GM12878 (cell line): ENCODE results near the gene ANKRD55. TPM values are rescaled to one million over a fixed set of nuclear protein-coding genes. Genes with fewer than 3 reads are reported as not detected.

Experiments
- BMI1 ChIP-seq: fragments of 450-650 bp; IDR thresholded peaks from 2 replicates; pipeline ENCODE4 v1.6.1; 2016; ENCODE audit warnings: mild to moderate bottlenecking, moderate library complexity, borderline replicate concordance
- CBX3 ChIP-seq: fragments of 200-600 bp; sonication (generic); IDR thresholded peaks from 2 replicates; pipeline ENCODE4 v1.6.1; 2016; ENCODE audit warnings: low read depth, borderline replicate concordance
- CREM ChIP-seq: IDR thresholded peaks from 2 replicates; pipeline ENCODE4 v1.6.1; 2014; ENCODE audit warnings: antibody characterized with exemption, low read depth
- MAX ChIP-seq: IDR thresholded peaks from 2 replicates; pipeline ENCODE4 v1.6.1; 2012; ENCODE audit warnings: low read depth, low read length, improper control_type of control experiment
- MXI1 ChIP-seq: fragments of 150-350 bp; IDR thresholded peaks from 2 replicates; pipeline ENCODE4 v1.6.1; 2011; ENCODE audit warnings: low read depth, mild to moderate bottlenecking, inconsistent platforms, low read length, improper control_type of control experiment
- PAX8 ChIP-seq: fragments of 450-650 bp; IDR thresholded peaks from 2 replicates; pipeline ENCODE4 v1.6.1; 2017; ENCODE audit warnings: mild to moderate bottlenecking, moderate library complexity
- PKNOX1 ChIP-seq: fragments of 450-650 bp; IDR thresholded peaks from 2 replicates; pipeline ENCODE4 v1.6.1; 2016; ENCODE audit warnings: mild to moderate bottlenecking
- RAD21 ChIP-seq: IDR thresholded peaks from 2 replicates; pipeline ENCODE4 v1.6.1; 2011; ENCODE audit warnings: mild to moderate bottlenecking, low read depth, low read length, moderate library complexity; ENCODE audit not compliant: insufficient read depth
- SMAD5 ChIP-seq: IDR thresholded peaks from 2 replicates; pipeline ENCODE4 v1.6.1; 2016; ENCODE audit warnings: antibody characterized with exemption, low read depth
- SREBF1 ChIP-seq: IDR thresholded peaks from 2 replicates; pipeline ENCODE4 v1.6.1; 2012; ENCODE audit warnings: mild to moderate bottlenecking, low read length
- STAT3 ChIP-seq: IDR thresholded peaks from 2 replicates; pipeline ENCODE4 v1.6.1; 2011; ENCODE audit warnings: low read depth, low read length, improper control_type of control experiment
- SUZ12 ChIP-seq: fragments of 200-600 bp; sonication (generic); IDR thresholded peaks from one replicate; pipeline ENCODE4 v1.6.1; 2018; ENCODE audit warnings: antibody characterized with exemption, mild to moderate bottlenecking; ENCODE audit not compliant: unreplicated experiment
- TBL1XR1 ChIP-seq: IDR thresholded peaks from 2 replicates; pipeline ENCODE4 v1.6.1; 2012; ENCODE audit warnings: low read depth, low read length, improper control_type of control experiment
- YY1 ChIP-seq: IDR thresholded peaks from 2 replicates; pipeline ENCODE4 v1.6.1; 2011; ENCODE audit warnings: low read depth, mild to moderate bottlenecking, low read length
- polyA plus RNA-seq, 11 experiments: library from polyadenylated mRNA; depleted of rRNA in 4 of 11; unstranded in 6 of 11; stranded (reverse) in 5 of 11; fragments of >200 nt; fragmentation: Nextera tagmentation in 4 of 11; fragmentation: Illumina TruSeq in 1 of 11; extraction: Ambion mirVana in 4 of 11; extraction: Trizol in 1 of 11; gene quantifications; 1 replicate in 1 of 11; 2 replicates in 10 of 11; pipeline versions ENCODE4 v1.2.1 to v1.2.3, GENCODE V29; 2011 to 2016; ENCODE audit warnings: inconsistent platforms in 2 of 11, missing spikeins in 2 of 11, low read depth in 1 of 11
- total RNA-seq, 4 experiments: library from RNA; depleted of rRNA in 3 of 4; stranded (reverse); fragments of >200 nt in 3 of 4; fragmentation: Illumina TruSeq in 1 of 4; extraction: Trizol in 1 of 4; gene quantifications; 2 replicates each; pipeline versions ENCODE4 v1.2.1 to v1.2.3, GENCODE V29; 2013 to 2021

ANKRD55 gene
- total and polyA plus RNA-seq, 10 of the 15 experiments (the other 5 are each of a cell fraction or from before 2014, with no cell fraction given), result 0.04 TPM; not detected in 9

GRCh38 chr5:56270568-56271392, 37.6 kb upstream of the ANKRD55 start (continued):
- TF ChIP-seq SMAD5, result no peak
- no peak for TF ChIP-seq MXI1
- no peak for TF ChIP-seq CBX3
- TF ChIP-seq PKNOX1, result no peak
- no peak for TF ChIP-seq SUZ12
- TF ChIP-seq BMI1, result 0 out of 2 replicates have a peak, but pooled peaks have one; percentile 12
- peak; percentile 83 for TF ChIP-seq YY1
- no peak for TF ChIP-seq TBL1XR1
- TF ChIP-seq CREM, result no peak
- TF ChIP-seq STAT3, result no peak
- TF ChIP-seq SREBF1, result no peak
- no peak for TF ChIP-seq MAX
- peak; percentile 99 for TF ChIP-seq RAD21
- TF ChIP-seq PAX8, result no peak
